GM18499 (cell line): ENCODE data around the gene ZBTB16.

ENCODE experiments used
- ATAC-seq: cut with Tn5 transposase; IDR thresholded peaks from one replicate; pipeline ENCODE4 v1.9.1; 2021; ENCODE audit warnings: moderate number of reproducible peaks; ENCODE audit not compliant: insufficient read depth, unreplicated experiment

The ZBTB16 gene

DNA sequence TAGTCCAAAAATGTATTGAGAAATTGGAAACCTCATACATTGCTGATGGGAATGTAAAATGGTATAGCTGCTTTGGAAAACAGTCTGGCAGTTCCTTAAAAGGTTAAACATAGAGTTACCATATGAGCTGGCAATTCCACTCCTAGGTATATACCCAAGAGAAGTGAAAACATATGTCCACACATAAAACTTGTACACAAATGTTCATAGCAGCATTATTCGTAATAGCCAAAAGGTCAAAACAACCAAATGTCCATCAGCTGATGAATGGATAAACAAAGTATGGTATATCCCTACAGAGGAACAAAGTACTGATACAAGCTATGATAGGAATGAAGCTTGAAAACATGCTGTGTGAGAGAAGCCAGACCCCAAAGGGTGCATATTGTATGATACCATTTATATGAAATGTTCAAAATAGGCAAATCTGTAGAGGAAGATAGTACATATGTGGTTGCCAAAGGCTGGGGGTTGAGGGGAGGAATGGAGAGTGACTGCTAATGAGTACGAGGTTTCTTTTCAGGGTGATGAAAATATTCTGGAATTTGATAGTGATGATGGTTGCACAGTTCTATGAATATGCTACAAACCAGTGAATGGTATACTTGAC lies 85.8 kb downstream of the ZBTB16 start:
- no peak for ATAC-seq

DNA sequence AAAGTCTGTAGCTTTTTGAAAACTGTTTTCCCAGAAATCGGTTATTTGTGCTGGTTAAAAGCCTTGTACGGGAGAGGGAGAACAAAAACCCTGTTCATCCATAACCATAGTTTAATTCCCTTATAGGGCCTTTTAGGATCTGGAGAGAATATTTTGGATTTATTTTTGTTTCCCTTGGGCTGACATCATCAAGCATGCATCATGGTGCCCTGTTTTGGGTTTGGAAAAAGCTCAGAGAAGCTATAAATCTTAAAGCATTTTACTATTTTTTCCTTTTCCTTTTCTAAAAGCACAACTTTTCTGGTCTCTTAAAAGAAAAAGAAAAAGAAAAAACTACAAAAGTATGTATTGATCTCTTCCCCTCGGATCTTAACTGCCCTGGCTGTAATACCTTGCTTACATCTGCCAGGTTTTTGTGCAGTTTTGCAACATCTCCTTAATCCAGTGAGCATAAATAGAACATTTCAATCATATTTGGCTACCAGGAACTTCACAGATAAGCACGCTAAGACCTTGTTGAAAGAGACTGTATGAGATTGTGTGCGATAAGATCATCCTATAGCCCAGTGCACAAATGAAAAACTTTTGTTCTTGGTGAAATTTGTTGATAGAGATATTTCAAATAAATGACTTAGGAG lies 88.0 kb downstream of the ZBTB16 start:
- ATAC-seq = no peak

DNA sequence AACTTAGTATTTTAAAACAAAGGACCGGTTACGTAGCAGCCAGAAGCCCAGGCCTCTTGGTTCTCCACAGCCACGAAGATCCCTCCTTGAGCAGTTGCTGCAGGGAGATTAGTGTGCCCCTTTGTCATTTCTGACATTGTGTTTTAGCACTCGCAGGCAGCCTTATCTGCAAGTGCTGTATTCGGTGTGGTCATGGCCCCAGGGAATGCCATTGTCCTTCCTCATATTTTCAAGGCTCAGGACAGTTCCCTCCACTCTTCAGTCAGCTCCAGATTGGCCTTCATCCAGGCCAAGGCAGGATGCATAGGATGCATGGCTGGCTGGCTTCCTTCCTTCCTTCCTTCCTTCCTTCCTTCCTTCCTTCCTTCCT lies 88.5 kb downstream of the ZBTB16 start:
- ATAC-seq = no peak

DNA sequence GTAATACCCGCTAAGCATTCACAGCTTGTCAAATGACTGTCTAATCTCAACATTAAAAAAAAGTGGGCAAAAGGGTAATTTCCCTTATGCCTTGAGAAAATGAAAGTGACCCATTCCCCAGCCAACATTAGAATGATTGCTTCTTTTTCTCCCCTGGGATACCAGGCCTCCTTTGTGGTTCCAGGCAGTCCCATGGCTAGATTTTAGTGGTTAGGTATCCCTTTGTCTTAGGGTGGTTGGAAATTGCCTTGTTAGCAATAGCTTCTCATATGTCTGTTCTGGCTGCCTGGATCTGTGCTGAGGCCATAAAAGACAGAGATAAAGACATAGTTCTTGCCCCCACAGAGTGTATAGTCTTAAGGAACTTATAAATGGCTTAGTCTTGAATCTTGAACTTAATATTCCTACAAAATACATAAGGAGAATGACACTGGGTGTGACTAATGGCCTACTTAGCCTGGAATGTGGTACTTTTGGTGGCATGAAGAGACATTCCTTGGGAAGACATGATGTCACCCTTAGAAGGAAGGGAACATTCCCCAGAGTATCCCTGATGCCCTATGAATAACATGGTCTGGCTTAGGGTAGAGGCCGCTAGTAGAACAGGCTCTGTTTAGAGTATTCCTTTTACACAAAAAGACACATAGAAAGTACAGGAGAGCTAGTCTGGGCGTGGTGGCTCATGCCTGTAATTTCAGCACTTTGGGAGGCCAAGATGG lies 90.3 kb downstream of the ZBTB16 start:
- ATAC-seq = no peak

DNA sequence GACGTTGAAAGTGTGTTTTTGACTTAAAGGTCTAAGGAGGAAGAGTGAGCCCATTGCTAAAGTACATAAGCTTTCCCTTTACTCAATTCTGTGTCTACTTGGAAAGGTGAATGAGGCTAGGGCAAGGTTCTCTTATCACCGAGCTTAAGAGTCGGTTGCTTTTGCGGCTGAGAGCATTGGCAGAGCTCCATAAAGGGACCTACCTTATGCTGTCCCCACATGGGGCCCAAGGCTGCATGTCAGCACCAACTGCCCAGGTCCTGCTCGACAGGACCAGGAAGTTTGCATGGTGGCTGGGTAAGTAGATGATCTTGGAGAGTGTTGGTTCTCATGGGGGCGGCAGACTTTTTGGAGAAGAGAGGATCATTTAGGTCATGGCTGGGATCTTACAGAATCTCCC lies 91.2 kb downstream of the ZBTB16 start:
- no peak for ATAC-seq

DNA sequence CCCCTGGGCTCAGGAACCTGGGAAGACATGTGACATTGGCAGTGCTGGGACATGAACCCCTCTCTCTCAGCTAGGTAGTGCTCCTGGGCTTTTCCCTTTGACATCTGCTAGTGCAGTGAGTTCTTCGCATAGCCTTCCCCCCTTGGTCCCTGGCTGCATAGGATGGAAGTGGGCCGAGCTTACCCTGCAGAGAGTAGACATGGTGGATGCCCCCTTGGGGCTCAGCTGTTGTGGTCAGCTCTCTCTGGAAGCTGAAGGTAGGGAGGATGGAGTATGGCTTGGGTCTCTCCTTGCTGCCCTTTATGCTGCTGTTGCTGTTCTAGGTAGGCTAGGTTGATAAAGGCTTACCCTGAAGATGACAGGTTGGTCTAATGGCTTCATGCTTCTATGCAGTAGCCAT lies 92.1 kb downstream of the ZBTB16 start:
- no peak for ATAC-seq

DNA sequence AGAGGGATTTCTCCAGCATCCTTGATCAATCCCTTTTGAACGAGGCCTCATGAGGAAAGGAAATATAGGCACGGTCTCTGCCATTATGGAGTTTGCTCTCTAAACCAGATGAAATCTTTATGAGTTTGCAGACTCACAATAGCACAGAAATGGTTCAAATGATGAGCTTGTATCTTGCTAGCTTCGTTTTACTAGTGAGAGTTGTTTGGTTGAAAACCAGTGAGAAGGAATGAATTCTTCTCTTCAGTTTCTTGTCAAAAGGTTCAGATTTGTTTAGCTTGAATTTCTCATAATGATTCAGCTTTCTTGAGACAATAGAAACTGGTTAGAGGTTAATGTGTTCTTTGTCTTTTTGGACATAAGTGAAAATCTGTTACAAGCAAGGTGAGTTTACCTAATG lies 92.7 kb downstream of the ZBTB16 start:
- ATAC-seq = no peak

DNA sequence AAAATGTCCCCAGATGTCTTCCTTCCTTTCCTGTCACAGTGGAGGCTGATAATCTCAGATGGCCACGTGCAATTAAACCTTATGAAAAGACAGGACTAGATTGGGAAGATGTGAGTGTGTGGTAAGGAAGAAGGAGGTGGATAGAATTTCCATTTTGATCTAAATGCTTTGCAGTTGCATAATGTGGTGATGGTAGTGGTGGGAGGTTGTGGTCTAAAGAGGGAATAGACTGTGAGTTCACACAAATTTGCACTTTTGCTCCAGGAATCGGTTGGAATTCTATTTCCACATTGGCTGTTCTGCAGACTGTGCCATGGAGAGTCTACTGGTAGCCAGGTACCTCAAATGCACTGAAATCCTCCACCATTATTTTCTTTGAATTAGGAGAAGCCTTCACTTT lies 93.3 kb downstream of the ZBTB16 start:
- no peak for ATAC-seq

DNA sequence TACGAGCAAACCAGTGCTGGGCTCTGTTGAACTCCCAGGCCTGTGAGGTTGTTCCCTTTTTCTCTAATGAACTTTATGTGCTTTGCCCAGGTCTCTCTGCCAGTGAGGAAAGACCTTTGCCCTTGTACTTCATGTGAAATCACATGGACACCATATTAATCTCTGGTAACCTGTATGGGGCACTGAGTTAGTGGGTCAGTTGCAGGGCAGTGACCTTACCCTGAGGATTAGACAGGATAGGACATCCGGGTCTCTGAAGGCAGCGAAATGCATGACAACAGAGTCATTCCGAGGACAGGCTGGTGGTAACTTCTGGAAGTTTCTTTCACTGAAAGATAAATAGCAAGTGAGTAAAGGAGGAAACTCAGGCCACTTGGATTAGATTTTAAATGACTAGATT lies 93.7 kb downstream of the ZBTB16 start:
- no peak for ATAC-seq

DNA sequence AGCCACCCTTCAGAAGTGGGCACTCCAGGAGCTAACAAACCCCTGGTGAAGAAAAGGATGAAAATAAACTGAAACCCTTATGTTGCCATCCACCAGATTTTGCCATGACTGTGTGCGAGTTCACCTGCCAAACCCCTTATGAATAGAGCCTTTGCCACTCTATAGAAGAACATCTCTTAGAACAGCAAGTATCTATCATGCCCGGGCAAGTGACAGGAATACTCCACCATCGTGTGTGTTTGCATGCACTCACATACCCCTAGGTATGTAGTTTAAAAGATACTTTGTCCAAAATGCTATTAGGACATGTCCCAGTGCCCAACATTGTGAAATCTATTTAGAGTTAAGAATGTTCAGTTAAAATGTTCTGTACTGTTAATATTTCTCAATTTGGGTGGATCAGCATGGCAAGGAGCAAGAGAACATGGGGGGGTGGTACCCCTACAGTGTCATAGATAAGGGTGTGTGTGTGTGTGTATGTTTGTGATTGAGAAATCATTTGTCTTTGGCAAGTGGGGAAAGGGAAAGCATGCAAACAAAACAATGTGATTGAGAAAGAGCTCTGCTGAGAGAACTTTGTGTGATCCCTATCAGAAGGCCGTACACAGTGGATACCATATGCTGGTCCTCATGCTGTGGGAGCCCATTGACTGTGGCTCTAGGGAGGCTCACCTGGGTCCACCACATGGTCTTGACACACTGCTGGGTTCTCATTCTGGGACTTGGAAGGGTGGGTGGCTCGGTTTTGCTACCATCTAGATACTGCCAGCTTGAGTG lies 94.9 kb downstream of the ZBTB16 start:
- ATAC-seq = no peak

DNA sequence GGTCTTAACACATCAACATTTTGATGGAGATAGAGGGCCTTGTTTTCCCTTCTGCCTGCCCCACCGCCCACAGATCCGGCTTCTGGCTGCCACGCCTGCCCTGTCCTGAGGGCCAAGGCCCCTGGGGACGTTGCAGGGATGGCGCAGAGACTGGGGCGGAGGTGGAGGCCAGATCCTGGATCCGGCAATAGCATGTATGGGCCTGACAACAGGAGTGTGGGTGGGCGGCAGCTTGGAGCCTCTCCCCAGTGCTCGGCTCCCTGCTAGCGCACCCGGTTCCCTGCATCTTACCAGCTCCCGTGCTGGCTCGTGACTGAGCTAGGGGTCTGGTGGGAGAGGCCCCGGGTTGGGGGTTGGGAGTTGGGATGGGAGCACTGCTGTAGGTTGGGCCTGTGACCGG lies 95.6 kb downstream of the ZBTB16 start:
- no peak for ATAC-seq

DNA sequence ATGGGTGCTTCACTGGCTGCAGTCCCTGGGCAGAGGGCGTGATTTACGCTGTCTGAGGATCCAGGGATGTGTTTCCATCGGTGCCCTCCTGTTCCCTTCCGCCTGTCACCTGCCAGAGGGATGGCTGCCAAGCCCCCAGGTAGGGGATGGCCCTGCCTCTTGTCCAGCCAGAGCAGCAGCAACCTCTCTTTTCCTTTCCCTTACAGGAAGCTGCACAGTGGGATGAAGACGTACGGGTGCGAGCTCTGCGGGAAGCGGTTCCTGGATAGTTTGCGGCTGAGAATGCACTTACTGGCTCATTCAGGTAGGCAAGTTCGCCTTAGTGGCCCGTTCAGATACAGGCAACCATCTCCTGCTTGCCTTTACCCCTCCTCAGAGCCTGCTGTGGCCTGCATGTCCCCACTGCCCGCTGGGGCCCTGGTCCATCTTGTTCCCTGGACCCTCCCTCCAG lies 96.6 kb downstream of the ZBTB16 start:
- ATAC-seq = no peak

DNA sequence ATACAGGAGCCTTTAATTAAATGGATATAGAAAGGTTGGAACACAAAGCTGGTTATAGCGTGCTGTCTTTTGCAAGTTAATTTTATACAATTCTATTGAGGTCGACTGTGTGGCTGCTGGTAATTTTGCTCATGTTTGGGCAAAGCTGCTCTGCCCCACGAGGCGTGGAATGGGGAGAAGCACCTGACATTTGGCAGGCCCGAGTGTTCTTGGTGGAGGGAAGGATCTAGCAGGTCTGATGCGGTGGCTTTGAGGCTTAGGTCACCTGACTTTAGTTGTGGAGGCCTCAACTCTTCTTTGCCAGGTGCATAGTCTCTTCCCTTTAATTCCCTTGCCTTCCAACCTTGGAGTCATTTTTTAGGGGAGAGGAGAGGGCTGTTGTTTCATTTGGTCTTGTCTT lies 97.3 kb downstream of the ZBTB16 start:
- no peak for ATAC-seq

DNA sequence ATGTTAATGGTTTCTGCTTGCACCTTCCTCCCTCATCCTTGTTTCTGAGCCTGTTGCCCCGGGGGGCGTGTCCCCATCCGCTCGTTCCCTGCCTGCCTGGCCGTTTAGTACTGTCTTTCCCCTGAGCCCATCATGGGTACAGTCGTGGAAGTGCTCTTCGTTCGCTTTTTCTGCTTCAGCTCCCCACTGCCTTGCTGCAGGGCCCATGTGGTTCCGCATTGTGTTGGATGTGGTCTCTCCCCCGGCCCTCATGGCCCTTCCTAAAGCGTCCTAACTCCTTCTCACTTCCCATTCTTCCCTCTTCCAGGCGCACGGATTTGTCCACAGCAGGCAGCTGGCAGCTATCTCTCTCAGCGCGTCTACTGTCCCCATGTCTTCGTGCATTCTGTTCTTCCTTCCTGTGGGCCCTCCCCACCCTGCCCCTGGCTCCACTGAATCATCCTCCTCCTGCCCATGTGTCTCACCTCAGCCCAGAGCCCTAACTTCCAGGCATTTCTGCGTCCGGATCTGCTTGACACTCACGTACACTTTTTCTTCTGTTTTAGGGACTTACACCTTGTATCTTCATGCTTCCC lies 98.1 kb downstream of the ZBTB16 start:
- ATAC-seq = no peak

DNA sequence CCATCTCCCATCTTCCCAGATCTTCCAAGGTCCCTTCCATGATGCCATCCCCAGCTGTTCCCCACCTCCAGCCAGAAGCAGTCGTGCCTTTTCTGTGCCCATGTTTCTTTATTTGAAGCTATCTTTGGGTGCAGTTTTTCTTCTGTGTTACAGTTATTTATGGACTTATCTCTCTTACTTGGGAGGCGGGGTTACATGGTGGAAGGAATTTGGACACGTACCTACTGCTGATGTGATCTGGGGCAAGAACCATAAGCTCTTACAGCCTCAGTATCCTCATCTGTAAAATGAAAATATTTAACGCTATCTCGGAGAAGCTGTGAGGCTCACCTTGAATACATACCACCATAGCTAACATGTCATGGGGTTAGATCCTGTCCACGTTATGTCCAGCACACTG lies 98.9 kb downstream of the ZBTB16 start:
- no peak for ATAC-seq

DNA sequence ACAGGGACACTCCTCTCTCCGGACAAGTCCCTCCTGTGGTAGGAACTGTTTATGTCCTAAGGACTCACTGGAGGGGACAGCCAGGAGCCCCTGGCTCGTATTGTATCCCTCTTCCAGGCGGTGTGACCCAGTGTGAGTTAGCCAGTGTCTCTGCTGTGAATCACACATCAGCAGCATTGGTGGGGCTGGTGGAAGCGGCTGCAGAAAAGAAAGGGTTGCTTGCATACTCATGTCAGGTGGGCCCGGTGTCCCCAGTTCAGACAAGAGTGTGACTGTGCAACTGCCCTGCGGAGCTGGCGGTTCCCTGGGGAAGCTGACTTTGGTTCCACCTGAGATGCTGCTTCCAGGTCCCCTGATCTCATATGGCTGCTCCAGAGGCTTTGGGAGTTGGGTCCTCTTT lies 99.4 kb downstream of the ZBTB16 start:
- ATAC-seq = no peak

DNA sequence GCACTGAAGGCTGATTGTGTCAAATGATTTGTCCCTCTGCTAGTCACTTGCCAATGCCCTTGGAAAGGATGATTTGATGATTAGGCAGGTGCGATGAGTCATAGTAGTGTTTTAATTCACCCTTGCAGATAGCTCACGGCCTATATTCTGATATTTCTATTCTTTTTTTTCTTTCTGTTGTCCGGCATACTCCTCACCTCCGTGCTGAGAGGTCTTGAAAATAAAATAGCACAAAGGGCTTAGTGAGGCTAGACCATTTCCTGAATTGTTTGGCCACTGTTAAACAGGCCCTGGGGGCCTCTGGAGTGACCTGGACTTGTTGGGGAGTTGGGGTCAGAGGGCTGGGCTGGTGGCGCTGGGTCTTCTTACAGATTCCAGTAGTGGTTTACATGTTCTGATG lies 99.8 kb downstream of the ZBTB16 start:
- no peak for ATAC-seq

DNA sequence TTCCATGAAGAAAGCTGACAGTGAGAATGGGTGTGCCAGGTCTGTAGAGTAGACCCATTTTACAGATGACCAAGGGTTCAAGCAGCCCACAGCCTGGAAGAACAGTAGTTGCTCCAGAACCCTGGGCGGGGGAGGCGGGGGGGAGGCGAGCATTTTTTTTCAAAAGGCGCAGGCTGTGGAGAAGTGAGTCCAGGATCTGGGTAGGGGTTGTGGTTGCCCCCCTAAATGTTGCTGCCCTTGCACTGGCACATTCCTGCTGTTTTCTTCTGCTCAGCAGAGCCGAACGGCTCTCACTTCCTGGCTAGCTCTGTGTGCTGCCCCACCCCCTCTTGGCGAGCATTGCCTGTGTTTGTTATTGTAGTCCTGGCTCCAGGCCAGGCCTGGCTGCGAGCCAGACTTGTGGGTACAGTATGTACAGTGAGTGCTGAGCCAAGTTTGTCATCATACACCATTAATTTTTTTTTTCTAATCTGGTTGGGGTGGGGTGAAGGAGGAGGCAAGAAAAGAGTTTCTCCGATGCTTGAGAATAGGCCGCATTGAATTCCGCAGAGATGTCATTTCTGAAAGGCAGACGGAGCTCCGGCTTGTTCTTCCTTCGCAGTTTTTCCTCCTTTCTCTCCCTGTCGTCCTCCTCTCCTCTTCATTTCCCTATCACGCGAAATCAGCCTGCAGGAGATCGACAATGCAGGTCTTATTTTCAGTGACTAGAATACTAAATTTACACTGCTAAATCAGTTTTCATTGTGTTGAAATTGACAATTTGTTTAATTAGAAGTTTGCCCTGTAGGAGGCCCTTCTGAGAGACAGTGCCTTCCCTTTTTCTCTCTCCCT lies 100.5 kb downstream of the ZBTB16 start:
- no peak for ATAC-seq

DNA sequence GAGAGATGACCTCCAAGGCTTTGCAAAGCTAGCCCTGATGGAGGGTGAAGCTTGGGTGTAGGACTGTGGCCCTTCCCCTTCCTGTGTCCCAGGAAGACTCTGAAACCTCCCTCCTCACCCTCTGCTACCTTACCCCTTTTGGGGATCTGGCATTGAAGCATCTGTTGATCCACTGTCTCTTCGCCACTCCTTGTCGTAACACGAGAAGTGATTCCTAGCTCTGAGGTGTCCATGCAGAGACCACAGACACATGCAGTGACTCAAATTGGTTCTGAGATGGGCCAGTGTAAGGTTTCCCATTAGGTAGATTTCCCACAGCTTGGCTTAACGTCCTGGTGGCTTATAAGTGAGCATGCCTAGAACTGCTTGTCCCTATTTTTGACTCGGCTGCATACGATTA lies 101.4 kb downstream of the ZBTB16 start:
- no peak for ATAC-seq
